Calu3 (cell line): ENCODE measurements around the gene RPS6KA5. TPM values are rescaled to one million over a fixed set of nuclear protein-coding genes. Genes with fewer than 3 reads are reported as not detected.

Source experiments
- BruUV-seq: library from RNA; stranded (reverse); fragments of 400-500 nt; replicated peaks from 2 replicates; lab custom pipeline; 2021; lab: Mats Ljungman, UMichigan
- CTCF ChIA-PET: fragments of 300-600 bp; sonication (Branson Sonifier 250); formaldehyde crosslinking; loops from one replicate; lab custom pipeline; 2022; ENCODE audit warnings: antibody characterized with exemption; lab: Charles Lee
- DNase-seq: peaks from one replicate; pipeline ENCODE4 v3.0.0; 2022
- H3K27ac Mint-ChIP-seq: one replicate; pipeline ENCODE4 v1.8.0; 2022; ENCODE audit warnings: mixed read lengths; ENCODE audit not compliant: unreplicated experiment
- H3K27me3 Mint-ChIP-seq: one replicate; pipeline ENCODE4 v1.8.0; 2022; ENCODE audit warnings: mixed read lengths; ENCODE audit not compliant: unreplicated experiment
- H3K36me3 Mint-ChIP-seq: one replicate; pipeline ENCODE4 v1.8.0; 2022; ENCODE audit warnings: mild to moderate bottlenecking, moderate library complexity, mixed read lengths; ENCODE audit not compliant: insufficient read depth, unreplicated experiment
- H3K4me1 Mint-ChIP-seq: one replicate; pipeline ENCODE4 v1.8.0; 2022; ENCODE audit warnings: mild to moderate bottlenecking, low read depth, mixed read lengths; ENCODE audit not compliant: unreplicated experiment
- H3K4me3 Mint-ChIP-seq: one replicate; pipeline ENCODE4 v1.8.0; 2022; ENCODE audit warnings: mild to moderate bottlenecking, low read depth, moderate library complexity, mixed read lengths; ENCODE audit not compliant: unreplicated experiment
- H3K9me3 Mint-ChIP-seq: one replicate; pipeline ENCODE4 v1.8.0; 2022; ENCODE audit warnings: low read depth, mixed read lengths; ENCODE audit not compliant: unreplicated experiment
- intact Hi-C: fragments of 100-400 bp; cut with micrococcal nuclease; formaldehyde crosslinking; loops from one replicate; pipeline ENCODE4 v1.10.0; 2022; ENCODE audit not compliant: unreplicated experiment
- total RNA-seq: library from RNA; stranded (reverse); gene quantifications from 2 replicates; pipeline ENCODE4 v1.2.3, GENCODE V29; 2022
- TF ChIP-seq, protein P1 (sequence below): fragments of 200-600 bp; IDR thresholded peaks from one replicate; pipeline ENCODE4 v1.8.0; 2022; ENCODE audit warnings: antibody characterized with exemption; ENCODE audit not compliant: unreplicated experiment

RPS6KA5 gene
- total RNA-seq, 1 experiment from 2014 or later, result 10.3 TPM

DNA sequence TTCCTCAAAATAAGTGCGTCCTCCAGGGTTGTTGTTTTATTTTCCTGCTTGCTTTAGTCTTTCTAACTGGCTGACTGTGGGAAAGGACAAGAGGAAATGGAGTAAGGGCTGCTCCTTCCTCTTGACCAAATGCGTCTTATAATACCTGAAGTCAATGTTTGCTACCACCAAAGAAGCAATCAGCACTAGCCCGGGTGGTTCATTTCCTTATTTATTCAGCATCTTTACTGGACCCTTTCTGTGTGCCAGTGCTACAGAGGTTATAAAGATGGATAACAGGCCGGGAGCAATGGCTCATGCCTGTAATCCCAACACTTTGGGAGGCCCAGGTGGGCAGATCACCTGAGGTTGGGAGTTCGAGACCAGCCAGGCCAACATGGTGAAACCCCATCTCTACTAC is 15.1 kb upstream of the RPS6KA5 start:
- Mint-ChIP-seq H3K9me3 (no peaks in the 10 kb centered on the region), H3K27ac (no peak overlapping the region), H3K4me3 (no peak overlapping the region), H3K36me3 (peaks cover 4% of the 10 kb centered on the region), H3K4me1 (no peaks in the 10 kb centered on the region), H3K27me3 (no peaks in the 10 kb centered on the region)
- intact Hi-C loops, result no loop called here
- DNase-seq, result no peak
- TF ChIP-seq, protein P1, sequence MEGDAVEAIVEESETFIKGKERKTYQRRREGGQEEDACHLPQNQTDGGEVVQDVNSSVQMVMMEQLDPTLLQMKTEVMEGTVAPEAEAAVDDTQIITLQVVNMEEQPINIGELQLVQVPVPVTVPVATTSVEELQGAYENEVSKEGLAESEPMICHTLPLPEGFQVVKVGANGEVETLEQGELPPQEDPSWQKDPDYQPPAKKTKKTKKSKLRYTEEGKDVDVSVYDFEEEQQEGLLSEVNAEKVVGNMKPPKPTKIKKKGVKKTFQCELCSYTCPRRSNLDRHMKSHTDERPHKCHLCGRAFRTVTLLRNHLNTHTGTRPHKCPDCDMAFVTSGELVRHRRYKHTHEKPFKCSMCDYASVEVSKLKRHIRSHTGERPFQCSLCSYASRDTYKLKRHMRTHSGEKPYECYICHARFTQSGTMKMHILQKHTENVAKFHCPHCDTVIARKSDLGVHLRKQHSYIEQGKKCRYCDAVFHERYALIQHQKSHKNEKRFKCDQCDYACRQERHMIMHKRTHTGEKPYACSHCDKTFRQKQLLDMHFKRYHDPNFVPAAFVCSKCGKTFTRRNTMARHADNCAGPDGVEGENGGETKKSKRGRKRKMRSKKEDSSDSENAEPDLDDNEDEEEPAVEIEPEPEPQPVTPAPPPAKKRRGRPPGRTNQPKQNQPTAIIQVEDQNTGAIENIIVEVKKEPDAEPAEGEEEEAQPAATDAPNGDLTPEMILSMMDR, result no peak
- BruUV-seq, result no TSS peak
- CTCF ChIA-PET, result no interaction called here

DNA sequence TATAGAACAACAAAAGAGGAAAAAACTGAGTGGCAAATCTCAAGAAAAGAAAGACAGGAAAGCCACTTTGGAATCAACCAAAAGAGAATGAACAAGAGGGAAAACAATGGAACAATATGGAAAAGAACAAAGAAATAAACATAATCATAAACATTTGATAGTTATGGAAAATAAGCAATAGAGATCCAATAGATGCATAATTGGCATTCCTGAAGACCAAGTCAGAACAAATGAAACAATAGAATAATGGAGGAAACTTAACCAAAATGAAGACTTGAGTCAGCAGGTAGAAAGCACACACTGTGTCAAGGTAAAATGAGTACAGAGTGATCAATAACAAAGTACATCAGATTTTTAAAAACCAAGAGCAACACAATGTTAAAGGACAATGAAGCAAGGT is 10.1 kb upstream of the RPS6KA5 start:
- Mint-ChIP-seq H3K9me3 (no peaks in the 10 kb centered on the region), H3K36me3 (peaks cover 2% of the 10 kb centered on the region), H3K4me1 (no peaks in the 10 kb centered on the region), H3K4me3 (no peak overlapping the region), H3K27ac (no peak overlapping the region), H3K27me3 (no peaks in the 10 kb centered on the region)
- intact Hi-C loops, result no loop called here
- TF ChIP-seq, protein P1, result no peak
- BruUV-seq, result no TSS peak
- CTCF ChIA-PET, result no interaction called here
- no peak for DNase-seq

DNA sequence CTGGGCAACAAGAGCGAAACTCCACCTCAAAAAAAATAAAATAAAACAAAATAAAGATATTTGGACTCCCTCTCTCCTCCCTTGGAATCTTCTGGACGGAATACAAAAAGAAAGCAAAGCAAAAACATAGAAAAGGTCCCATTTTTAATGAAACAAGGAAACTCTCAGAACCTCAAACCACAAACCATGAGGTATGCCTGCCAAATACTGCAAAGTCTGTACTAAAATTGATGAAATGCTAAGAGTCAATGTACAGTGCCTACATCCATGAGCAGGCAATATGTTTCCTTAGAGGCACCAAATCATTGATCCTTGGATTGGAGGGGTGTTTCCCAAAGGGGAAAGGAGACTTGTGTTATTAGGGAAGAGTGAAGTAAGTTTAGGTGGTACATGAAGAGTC is 8.2 kb upstream of the RPS6KA5 start:
- Mint-ChIP-seq H3K9me3 (no peaks in the 10 kb centered on the region), H3K36me3 (peaks cover 5% of the 10 kb centered on the region), H3K27me3 (no peaks in the 10 kb centered on the region), H3K4me3 (no peak overlapping the region), H3K27ac (no peak overlapping the region), H3K4me1 (peaks cover 6% of the 10 kb centered on the region)
- CTCF ChIA-PET, result no interaction called here
- intact Hi-C loops, result no loop called here
- TF ChIP-seq, protein P1, result no peak
- DNase-seq, result no peak
- no TSS peak for BruUV-seq

DNA sequence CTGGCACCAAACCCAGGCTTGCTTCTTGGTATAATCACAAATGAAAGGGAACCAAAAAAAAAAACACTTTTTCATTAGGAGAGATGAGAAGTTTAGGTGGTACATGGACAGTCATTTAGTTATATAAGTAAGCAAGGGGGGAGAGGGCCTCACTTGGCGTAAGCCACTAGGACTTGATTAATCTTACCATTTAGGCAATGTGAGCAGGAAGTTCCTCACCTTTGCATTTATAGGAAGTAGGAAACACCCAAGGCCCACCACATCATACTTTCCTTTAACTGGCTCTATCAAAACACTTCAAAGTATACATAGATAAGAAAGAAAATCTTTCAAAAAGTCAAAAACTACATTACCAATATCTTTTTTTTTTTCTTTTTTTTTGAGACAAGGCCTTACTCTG is 6.7 kb upstream of the RPS6KA5 start:
- Mint-ChIP-seq H3K27ac (no peak overlapping the region), H3K9me3 (no peaks in the 10 kb centered on the region), H3K4me1 (peaks cover 12% of the 10 kb centered on the region), H3K27me3 (no peaks in the 10 kb centered on the region), H3K36me3 (peaks cover 5% of the 10 kb centered on the region), H3K4me3 (no peak overlapping the region)
- intact Hi-C loops, result no loop called here
- BruUV-seq, result no TSS peak
- TF ChIP-seq, protein P1, result no peak
- no peak for DNase-seq
- CTCF ChIA-PET, result interaction anchor here (0.7 kb wide), 1 partner anchor 58 kb away, joined by 4 read pairs; no protein-coding TSS in a partner anchor
